HepG2 (cell line): ENCODE measurements around the gene TAPBP. TPM values are rescaled to one million over a fixed set of nuclear protein-coding genes. Genes with fewer than 3 reads are reported as not detected.

Experiments
- GLI4 ChIP-seq: sonication (generic); formaldehyde crosslinking; IDR thresholded peaks from 2 replicates; pipeline ENCODE4 v1.5.1; 2020; ENCODE audit warnings: missing genetic modification reagents, mild to moderate bottlenecking, moderate library complexity, borderline replicate concordance
- HDAC6 ChIP-seq: fragments of 200-600 bp; sonication (generic); IDR thresholded peaks from 2 replicates; pipeline ENCODE4 v1.7.0; 2017; ENCODE audit warnings: mild to moderate bottlenecking, antibody characterized with exemption, low read length, low read depth
- IRF9 ChIP-seq: sonication (generic); formaldehyde crosslinking; IDR thresholded peaks from 2 replicates; pipeline ENCODE4 v1.8.0; 2022; ENCODE audit warnings: missing genetic modification reagents, mild to moderate bottlenecking, borderline replicate concordance
- KDM2A ChIP-seq: sonication (generic); formaldehyde crosslinking; IDR thresholded peaks from 2 replicates; pipeline ENCODE4 v1.4.0; 2020; ENCODE audit warnings: low read depth, missing genetic modification reagents, borderline replicate concordance
- KIAA2018 ChIP-seq: sonication (generic); formaldehyde crosslinking; IDR thresholded peaks from 2 replicates; pipeline ENCODE4 v1.5.0; 2020; ENCODE audit warnings: mild to moderate bottlenecking, missing genetic modification reagents, borderline replicate concordance
- KLF11 ChIP-seq: IDR thresholded peaks from 2 replicates; pipeline ENCODE4 v1.6.1; 2016; ENCODE audit warnings: missing compliant biosample characterization
- MZF1 ChIP-seq: sonication (generic); formaldehyde crosslinking; IDR thresholded peaks from 2 replicates; pipeline ENCODE4 v1.8.1; 2023; ENCODE audit warnings: mild to moderate bottlenecking, missing genetic modification reagents, borderline replicate concordance
- RFX1 ChIP-seq: fragments of 450-650 bp; IDR thresholded peaks from 2 replicates; pipeline ENCODE4 v1.6.1; 2017
- RFXANK ChIP-seq: IDR thresholded peaks from 2 replicates; pipeline ENCODE4 v1.6.1; 2016
- SUZ12 ChIP-seq: fragments of 150-350 bp; IDR thresholded peaks from 2 replicates; pipeline ENCODE4 v1.6.1; 2014; ENCODE audit warnings: low read depth, low read length
- TFAP4 ChIP-seq: sonication (generic); IDR thresholded peaks from 2 replicates; pipeline ENCODE4 v1.6.1; 2016; ENCODE audit warnings: low read depth, borderline replicate concordance
- ZNF121 ChIP-seq: sonication (generic); formaldehyde crosslinking; IDR thresholded peaks from 2 replicates; pipeline ENCODE4 v1.5.0; 2020; ENCODE audit warnings: mild to moderate bottlenecking, missing genetic modification reagents
- ZNF280B ChIP-seq: sonication (generic); formaldehyde crosslinking; IDR thresholded peaks from 2 replicates; pipeline ENCODE4 v1.5.0; 2020; ENCODE audit warnings: missing genetic modification reagents, mild to moderate bottlenecking, borderline replicate concordance
- ZNF552 ChIP-seq: sonication (generic); formaldehyde crosslinking; IDR thresholded peaks from 2 replicates; pipeline ENCODE4 v1.9.0; 2022; ENCODE audit warnings: missing genetic modification reagents, mild to moderate bottlenecking, borderline replicate concordance
- ZNF691 ChIP-seq: sonication (generic); formaldehyde crosslinking; IDR thresholded peaks from 2 replicates; pipeline ENCODE4 v1.4.0; 2020; ENCODE audit warnings: missing genetic modification reagents, low read depth, mild to moderate bottlenecking, borderline replicate concordance
- ZNF713 ChIP-seq: sonication (generic); formaldehyde crosslinking; IDR thresholded peaks from 2 replicates; pipeline ENCODE4 v1.4.0; 2020; ENCODE audit warnings: mild to moderate bottlenecking, missing genetic modification reagents
- polyA plus RNA-seq, 8 experiments: library from polyadenylated mRNA; depleted of rRNA in 3 of 8; stranded (reverse) in 7 of 8; unstranded in 1 of 8; fragments of >200 nt; fragmentation: Illumina TruSeq in 4 of 8; extraction: Trizol in 4 of 8; gene quantifications; 2 replicates each; pipeline versions ENCODE4 v1.2.1 to v1.2.3, GENCODE V29; 2011 to 2016; ENCODE audit warnings: low read depth in 4 of 8, missing spikeins in 1 of 8, mixed read lengths in 1 of 8; ENCODE audit not compliant: insufficient read depth in 1 of 8
- total RNA-seq, 5 experiments: library from RNA; depleted of rRNA; stranded (reverse); fragments of >200 nt; fragmentation: Illumina TruSeq; extraction: Trizol; gene quantifications; 2 replicates each; pipeline ENCODE4 v1.2.3, GENCODE V29; 2016; ENCODE audit warnings: low read depth in 1 of 5

The TAPBP gene
- total and polyA plus RNA-seq, 2 of the 13 experiments (the other 11 are each of a cell fraction or from before 2014, with no cell fraction given), result 27.4 to 32.3 TPM

GRCh38 chr6:33313709-33314514, at the start of gene TAPBP (continued):
- TF ChIP-seq ZNF121 (CRISPR knock-in tag) (no peak), TFAP4 (no peak), RFX1 (no peak), ZNF280B (CRISPR knock-in tag) (peak; percentile 92), ZNF552 (CRISPR knock-in tag) (peak; percentile 45; the same call in 1 of the 2 replicates), IRF9 (CRISPR knock-in tag) (no peak), ZNF691 (CRISPR knock-in tag) (peak; percentile 30; the same call in 1 of the 2 replicates), HDAC6 (no peak), KLF11 (CRISPR knock-in tag) (peak; percentile 27; the same call in 1 of the 2 replicates), KDM2A (CRISPR knock-in tag) (peak; percentile 95), MZF1 (0 out of 2 replicates have a peak, but pooled peaks have one; percentile 55), ZNF713 (CRISPR knock-in tag) (no peak), SUZ12 (no peak), GLI4 (CRISPR knock-in tag) (no peak), KIAA2018 (CRISPR knock-in tag) (no peak), RFXANK (no peak)
